ENCODE measurements around the gene NPHS1.
"Not testable (repeated sequence)": the region's sequence is repeated elsewhere in the genome, so short reads cannot be mapped to it uniquely, and the experiment has no call there.

Gene NPHS1

GRCh38 chr19:35848486-35848885 lies 3.8 kb downstream of the NPHS1 start:
- no peak for DNase-seq

DNA sequence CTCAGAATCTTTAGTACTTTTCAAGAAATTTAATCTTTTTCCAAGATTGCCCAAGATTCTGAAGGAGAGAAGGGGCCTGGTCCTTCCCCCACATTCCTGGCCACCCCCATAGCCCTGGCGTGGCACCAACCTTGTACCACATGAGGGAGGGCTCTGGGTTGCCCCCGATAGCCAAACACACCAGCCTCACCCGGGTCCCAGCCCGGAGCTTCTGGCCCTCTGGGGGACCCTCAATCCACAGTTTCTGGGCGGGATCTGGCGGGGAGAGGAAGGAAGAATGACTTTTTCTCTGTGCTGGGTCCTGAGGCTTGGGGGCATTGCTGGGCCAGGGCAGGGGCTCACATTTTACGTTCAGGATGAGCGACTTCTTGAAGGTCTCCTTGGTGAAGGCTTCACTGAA lies 4.4 kb downstream of the NPHS1 start:
- no peak for DNase-seq

GRCh38 chr19:35846038-35846668 lies 6.2 kb downstream of the NPHS1 start:
- DNase-seq, result no peak

DNA sequence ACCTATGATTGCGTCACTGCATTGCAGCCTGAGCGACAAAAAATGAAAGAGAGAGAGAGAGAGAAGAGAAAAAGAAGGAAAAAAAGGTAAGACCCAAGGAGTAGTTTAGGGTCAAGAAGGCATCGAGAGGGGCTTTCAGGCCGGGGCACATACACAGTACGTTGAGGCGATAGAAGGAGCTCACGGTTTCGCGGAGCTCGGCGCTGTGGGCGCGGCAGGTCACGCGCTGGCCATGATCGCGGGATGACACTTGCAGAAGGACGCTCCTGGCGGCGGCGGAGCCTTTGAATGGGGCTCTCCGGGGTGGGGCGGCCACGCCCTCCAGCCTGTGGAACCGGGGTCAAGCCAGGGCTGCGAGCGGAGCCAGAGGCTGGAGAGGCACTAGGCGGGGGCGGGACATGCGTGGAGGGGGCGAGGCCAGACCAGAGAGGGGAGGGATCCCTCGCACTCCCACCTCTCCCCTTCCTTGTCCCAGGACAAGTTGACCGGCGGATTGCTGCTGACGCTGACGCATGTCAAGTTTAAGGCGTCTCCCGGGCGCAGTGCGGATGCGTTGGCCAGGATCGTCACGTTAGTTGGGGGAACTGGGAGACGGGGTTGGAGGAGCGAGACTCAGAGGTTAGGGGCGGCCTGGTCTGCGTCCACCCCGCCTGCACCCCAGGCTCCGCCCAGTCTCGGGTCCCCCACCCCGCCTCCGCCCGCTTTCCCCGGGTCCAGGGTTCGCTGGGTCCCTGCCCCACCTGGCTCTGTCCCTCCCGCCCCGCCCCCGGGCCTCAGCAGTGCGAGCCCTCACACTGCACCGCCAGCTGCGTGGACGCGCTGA lies 6.9 kb downstream of the NPHS1 start:
- no peak for DNase-seq

DNA sequence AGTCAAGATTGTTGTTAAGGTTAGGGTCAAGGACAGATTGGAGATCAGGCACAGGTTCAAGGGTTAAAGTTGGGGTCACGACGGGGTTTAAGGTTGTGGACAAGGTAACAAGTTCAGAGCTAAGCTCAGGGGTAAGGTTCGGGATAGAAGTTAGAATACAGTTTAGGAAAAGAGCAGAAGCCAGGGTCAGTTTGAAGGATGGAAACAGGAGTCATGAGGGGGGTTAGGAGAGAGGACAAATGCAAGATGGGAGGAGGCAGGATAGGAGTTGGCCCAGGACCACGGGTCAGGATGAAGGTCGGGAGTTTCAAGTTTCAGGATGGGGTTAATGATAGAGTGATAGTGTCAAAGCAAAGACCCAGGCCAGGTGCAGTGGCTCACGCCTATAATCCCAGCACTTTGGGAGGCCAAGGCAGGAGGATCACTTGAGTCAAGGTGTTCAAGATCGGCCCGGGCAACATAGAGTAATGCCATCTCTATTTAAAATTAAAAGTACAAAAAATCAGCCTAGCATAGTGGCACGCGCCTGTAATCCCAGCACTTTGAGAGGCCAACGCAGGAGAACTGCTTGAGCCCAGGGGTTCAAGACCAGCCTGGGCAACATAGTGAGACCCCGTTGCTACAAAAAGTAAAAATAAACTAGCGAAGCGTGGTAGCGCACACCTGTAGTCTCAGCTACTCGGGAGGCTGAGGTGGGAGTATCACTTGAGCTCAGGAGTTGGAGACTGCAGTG lies 7.7 kb downstream of the NPHS1 start:
- no peak for DNase-seq

- no peak for DNase-seq
Observed at GRCh38 chr19:35843676-35844481, 8.4 kb downstream of the NPHS1 start.

DNA sequence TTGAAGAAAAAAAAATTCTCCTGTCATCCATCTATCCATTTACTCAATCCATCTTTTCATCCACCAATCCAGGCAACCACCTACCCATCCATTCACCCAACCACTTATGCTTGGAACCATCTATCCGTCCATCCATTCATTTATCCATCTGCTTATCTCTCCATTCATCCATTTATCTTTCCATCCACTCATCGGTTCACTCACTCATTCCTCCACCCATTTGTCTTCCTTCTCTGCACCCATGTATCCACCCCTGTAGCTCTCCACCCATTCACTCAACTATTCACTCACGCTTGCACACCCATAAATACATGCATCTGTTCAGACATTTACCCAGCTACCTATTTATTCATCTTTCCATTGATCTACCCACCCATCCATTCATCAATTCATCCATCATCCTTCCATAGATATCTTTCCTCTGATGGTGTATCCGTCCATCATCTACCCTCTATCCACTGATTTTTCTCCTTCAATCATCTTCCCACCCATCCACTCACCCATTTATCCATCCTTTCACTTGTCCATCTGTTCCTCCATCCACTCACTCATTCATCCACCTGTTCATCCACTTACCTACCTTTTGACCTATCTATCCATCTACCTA lies 9.5 kb downstream of the NPHS1 start:
- DNase-seq, result no peak

DNA sequence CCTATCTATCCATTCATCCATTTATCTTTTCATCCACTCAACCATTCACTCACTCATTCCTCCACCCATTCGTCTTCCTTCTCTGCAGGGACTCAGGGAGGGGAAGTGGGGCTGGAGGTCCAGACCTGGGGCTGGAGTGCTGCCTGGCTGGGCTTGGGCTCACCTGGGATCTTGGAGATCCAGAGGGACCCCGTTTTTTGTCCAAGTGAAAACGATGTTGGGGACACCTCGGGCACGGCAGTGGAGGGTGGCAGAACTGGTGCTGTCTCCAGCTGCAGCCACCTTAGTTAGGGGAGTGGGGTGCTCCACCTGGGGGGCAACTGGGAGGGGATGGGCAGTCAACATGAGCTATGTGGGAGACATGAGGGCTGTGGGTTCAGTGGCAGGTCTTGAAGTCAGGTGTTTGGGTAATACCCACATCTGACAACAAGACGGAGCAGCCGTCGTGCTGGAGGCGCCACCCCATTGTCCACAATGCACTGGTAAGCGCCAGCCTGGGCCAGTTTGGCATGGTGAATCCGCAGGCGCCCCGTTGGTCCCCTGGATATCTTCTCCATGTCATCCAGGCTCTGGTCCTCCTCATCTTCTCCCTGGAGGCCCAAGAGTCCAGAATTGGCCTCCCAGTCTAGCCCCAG lies 10.2 kb downstream of the NPHS1 start:
- no peak for DNase-seq

DNA sequence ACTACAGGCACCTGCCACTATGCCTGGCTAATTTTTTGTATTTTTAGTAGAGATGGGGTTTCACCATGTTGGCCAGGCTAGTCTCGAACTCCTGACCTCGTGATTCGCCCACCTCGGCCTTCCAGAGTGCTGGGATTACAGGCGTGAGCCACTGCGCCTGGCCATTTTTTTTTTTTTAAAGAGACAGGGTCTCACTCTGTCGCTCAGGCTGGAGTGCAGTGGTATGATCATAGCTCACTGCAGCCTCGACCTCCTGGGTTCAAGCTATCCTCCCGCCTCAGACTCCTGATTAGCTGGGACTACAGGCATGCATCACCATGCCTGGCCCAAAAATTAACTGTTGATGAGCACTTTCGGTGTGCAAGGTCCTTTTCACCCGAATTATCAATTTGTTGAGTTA lies 16.2 kb downstream of the NPHS1 start:
- not testable (repeated sequence) for DNase-seq

DNA sequence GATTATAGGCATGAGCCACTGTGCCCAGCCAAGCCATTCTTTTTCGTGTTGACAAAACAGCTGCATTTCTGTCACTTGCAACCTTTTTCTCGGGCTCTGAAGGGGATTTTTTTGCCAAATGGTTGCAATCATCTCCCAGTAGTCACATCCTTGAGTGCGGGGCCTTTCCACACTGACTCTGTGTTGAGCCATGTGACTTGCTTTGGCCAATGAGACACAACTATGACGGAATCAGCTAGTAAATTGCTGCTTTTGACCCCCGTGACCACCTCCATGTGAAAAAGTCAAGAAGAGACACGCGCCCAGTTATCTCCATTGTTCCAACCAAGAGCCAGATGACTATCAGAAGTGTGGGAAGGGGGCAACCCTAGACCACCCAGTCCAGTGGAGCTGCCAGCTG lies 18.3 kb downstream of the NPHS1 start:
- DNase-seq, result no peak

- DNase-seq, result no peak
Observed at GRCh38 chr19:35832054-35832453, 20.2 kb downstream of the NPHS1 start.

DNA sequence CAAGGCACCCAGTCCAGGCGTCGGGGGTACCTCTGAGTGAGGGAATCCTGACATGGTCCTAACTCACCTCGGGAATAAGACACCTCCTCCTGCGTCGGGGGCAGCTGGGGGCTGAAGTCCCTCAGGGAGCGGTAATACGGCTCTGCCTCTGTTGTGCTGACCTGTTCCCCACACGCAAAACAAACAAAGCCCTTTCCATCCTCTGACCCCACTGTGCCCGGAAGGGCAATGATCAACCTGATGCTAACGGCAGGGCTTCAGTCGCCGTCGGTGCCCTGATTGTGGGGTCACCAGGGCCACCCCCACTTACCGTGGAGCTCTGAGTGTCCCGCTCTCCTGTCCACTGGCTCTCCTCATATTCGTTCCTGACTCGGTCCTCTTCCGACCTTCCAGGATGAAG lies 21.3 kb downstream of the NPHS1 start:
- no peak for DNase-seq

- peak; percentile 42 for DNase-seq
Observed at GRCh38 chr19:35828692-35829301, 23.5 kb downstream of the NPHS1 start.

- no peak for DNase-seq
Observed at GRCh38 chr19:35824150-35824549, 28.2 kb downstream of the NPHS1 start.

DNA sequence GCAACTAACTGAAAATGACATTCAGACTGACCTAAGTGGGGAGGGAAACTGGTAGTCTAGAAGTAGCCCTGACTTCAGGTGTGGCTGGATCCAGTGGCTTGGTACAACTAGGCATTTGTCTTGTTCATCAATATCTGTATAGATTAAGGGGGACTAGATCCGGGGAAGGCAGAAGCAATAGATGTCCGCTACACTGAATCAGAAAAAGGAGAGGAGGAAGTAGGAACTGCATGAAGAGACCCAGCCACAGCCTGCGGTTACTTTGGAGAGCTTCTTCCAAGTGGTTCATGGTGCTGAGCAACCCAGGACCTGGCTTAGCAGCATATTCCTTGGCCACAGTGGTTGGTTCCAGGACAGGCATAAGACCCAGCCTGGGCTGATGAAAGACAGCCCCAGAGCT lies 29.7 kb downstream of the NPHS1 start:
- no peak for DNase-seq

- DNase-seq, result no peak
Observed at GRCh38 chr19:35818445-35818844, 33.9 kb downstream of the NPHS1 start.

- DNase-seq, result no peak
Observed at GRCh38 chr19:35816846-35817245, 35.5 kb downstream of the NPHS1 start.

DNA sequence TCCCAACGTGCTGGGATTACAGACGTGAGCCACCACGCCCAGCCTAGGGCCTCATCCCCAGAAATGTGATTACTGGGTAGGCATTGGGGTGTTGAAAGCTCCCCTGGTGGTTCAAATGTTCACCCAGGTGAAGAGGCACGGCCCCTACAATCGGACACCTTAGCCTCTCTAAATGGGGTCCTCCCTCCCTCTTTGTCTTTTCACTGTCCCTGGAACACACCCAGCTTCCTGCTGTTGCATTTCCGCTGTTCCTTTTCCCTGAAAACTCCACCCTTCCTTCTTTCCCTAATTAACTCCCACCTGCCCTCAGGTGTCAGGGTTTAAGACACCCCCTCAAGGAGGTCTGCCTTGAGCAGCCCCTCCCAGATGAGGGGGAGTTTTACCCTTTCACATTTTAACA lies 36.0 kb downstream of the NPHS1 start:
- no peak for DNase-seq

- DNase-seq, result no peak
Observed at GRCh38 chr19:35813043-35813890, 39.0 kb downstream of the NPHS1 start.

DNA sequence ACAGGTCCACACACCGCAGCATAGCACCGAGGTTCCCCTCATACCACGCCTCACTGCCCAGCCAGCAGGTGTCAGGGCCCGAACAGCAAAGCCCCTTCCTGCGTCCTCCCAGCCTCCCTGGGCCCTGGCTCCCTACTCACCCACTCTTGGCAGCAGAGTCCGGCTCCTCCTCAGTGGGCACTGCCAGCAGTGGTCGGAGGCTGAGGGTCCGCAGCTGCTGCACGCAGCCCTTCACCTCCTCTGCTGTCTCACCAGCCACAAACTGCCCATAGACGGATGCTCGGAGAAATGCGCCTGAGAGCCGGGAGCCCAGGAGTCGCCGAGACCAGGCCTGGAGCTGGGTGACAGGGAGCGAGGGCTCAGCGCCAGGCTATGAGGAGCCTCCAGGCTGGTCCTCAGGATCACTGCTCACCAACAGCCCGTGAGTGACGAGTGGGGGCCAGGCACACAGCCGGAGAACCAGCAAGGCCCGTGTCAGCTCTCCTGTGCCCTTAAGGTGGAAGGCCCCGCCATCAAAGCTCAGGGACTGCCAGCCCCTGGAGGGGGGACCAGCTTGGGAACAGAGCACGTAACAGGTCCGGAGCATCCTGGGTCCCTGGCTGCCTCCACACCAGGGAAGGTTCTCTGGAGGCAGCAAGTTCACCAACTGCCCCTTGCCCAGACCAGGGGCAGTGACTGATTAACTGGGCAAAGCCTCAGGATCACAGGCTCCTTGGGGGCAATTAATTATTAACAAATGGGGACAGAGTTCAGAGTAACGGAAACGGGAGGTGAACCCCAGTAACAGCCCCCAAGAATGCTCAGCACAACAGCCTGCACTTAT lies 39.9 kb downstream of the NPHS1 start, which contains the start of gene PRODH2:
Gene PRODH2, minus strand, starts transcription at position 626 of the 823 bp plus-strand sequence. Its CDS starts 40 bp downstream, at position 586.
- no peak for DNase-seq
